Myocyte (in vitro differentiated cells): ENCODE results near the gene MOV10L1. TPM values are rescaled to one million over a fixed set of nuclear protein-coding genes. Genes with fewer than 3 reads are reported as not detected.

Experiments
- total RNA-seq: library from RNA; depleted of rRNA; stranded (reverse); fragments of >200 nt; gene quantifications from 2 replicates; pipeline ENCODE4 v1.2.3, GENCODE V29; 2014

Gene MOV10L1
- total RNA-seq, 1 donor from 2014 or later, result 0.16 TPM

Other genes with a start within 250 kb of the MOV10L1 start
- 13.1 and 15.3 TPM in 2 replicates for gene ZBED4, start 236.2 kb upstream of the MOV10L1 start, total RNA-seq
- gene ALG12, start 171.6 kb upstream of the MOV10L1 start, total RNA-seq, result 23.4 and 24.5 TPM in 2 replicates
- 63.0 and 120 TPM in 2 replicates for gene CRELD2, start 171.4 kb upstream of the MOV10L1 start, total RNA-seq
- gene PIM3, start 129.2 kb upstream of the MOV10L1 start, total RNA-seq, result 41.4 and 42.4 TPM in 2 replicates
- not detected in 2 replicates for gene IL17REL, start 77.2 kb upstream of the MOV10L1 start, total RNA-seq
- not detected in 2 replicates for gene TTLL8, start 31.7 kb upstream of the MOV10L1 start, total RNA-seq
- gene MLC1, start 4.6 kb upstream of the MOV10L1 start, total RNA-seq, result not detected in 2 replicates
- gene PANX2, start 80.7 kb downstream of the MOV10L1 start, total RNA-seq, result 0.08 and 0.26 TPM in 2 replicates
- gene TRABD, start 95.9 kb downstream of the MOV10L1 start, total RNA-seq, result 16.3 and 26.3 TPM in 2 replicates
- 30.8 and 34.4 TPM in 2 replicates for gene SELENOO, start 111.0 kb downstream of the MOV10L1 start, total RNA-seq
- 33.7 and 35.4 TPM in 2 replicates for gene TUBGCP6, start 155.0 kb downstream of the MOV10L1 start, total RNA-seq
- gene HDAC10, start 161.3 kb downstream of the MOV10L1 start, total RNA-seq, result 12.9 and 22.5 TPM in 2 replicates
- 27.9 and 30.0 TPM in 2 replicates for gene MAPK12, start 171.7 kb downstream of the MOV10L1 start, total RNA-seq
- 3.2 and 3.3 TPM in 2 replicates for gene MAPK11, start 180.4 kb downstream of the MOV10L1 start, total RNA-seq
- gene PLXNB2, start 217.6 kb downstream of the MOV10L1 start, total RNA-seq, result 112 and 163 TPM in 2 replicates
- 4.7 TPM in 2 replicates for gene DENND6B, start 237.0 kb downstream of the MOV10L1 start, total RNA-seq